Duodenal mucosa (tissue), 2 donors: ENCODE data around the gene SLC25A21.

Source experiments
- H3K27ac ChIP-seq: one replicate; pipeline ENCODE4 v1.7.0; 2013; ENCODE audit warnings: low read depth, low read length
- H3K27me3 ChIP-seq, 2 donors: one replicate each; pipeline ENCODE4 v1.7.0; 2013; ENCODE audit warnings: low read length in 2 of 2, control low read depth in 1 of 2; ENCODE audit not compliant: insufficient read depth in 2 of 2, control insufficient read depth in 1 of 2
- H3K36me3 ChIP-seq, 2 donors: one replicate each; pipeline ENCODE4 v1.7.0; 2013; ENCODE audit warnings: low read length in 2 of 2, control low read depth in 1 of 2; ENCODE audit not compliant: insufficient read depth in 2 of 2, control insufficient read depth in 1 of 2
- H3K4me1 ChIP-seq, 2 donors: one replicate each; pipeline ENCODE4 v1.7.0; 2013; ENCODE audit warnings: low read length in 2 of 2, control low read depth in 1 of 2; ENCODE audit not compliant: insufficient read depth in 2 of 2, control insufficient read depth in 1 of 2
- H3K4me3 ChIP-seq, 2 donors: one replicate each; pipeline ENCODE4 v1.7.0; 2013; ENCODE audit warnings: low read length in 2 of 2, low read depth in 1 of 2
- H3K9ac ChIP-seq, 2 donors: one replicate each; pipeline ENCODE4 v1.7.0; 2013; ENCODE audit warnings: low read length in 2 of 2, low read depth in 1 of 2
- H3K9me3 ChIP-seq, 2 donors: one replicate each; pipeline ENCODE4 v1.7.0; 2013; ENCODE audit warnings: low read length in 2 of 2, control low read depth in 1 of 2; ENCODE audit not compliant: control insufficient read depth in 1 of 2

Gene SLC25A21

GRCh38 chr14:37051680-37052079 is 120.7 kb downstream of the SLC25A21 start:
- peaks cover 0 to 4% of the 10 kb centered on the region in 2 donors for H3K9me3 ChIP-seq
- H3K4me1 ChIP-seq, result no peaks in the 10 kb centered on the region
- no peaks in the 10 kb centered on the region for H3K36me3 ChIP-seq
- H3K27ac ChIP-seq, result no peak overlapping the region
- no peak overlapping the region for H3K4me3 ChIP-seq
- no peaks in the 10 kb centered on the region for H3K27me3 ChIP-seq
- H3K9ac ChIP-seq, result no peak overlapping the region

- no peak overlapping the region for H3K27ac ChIP-seq
- no peaks in the 10 kb centered on the region for H3K36me3 ChIP-seq
- H3K9ac ChIP-seq, result no peak overlapping the region
- no peaks in the 10 kb centered on the region for H3K4me1 ChIP-seq
- no peak overlapping the region for H3K4me3 ChIP-seq
- H3K27me3 ChIP-seq, result no peaks in the 10 kb centered on the region
- H3K9me3 ChIP-seq, result peaks cover 0 to 4% of the 10 kb centered on the region in 2 donors
Measured at GRCh38 chr14:37051153-37051552, 121.3 kb downstream of the SLC25A21 start.

GRCh38 chr14:37048666-37049071 is 123.7 kb downstream of the SLC25A21 start:
- Histone ChIP-seq H3K27me3 (no peaks in the 10 kb centered on the region), H3K9me3 (no peaks in the 10 kb centered on the region), H3K9ac (no peak overlapping the region), H3K36me3 (no peaks in the 10 kb centered on the region), H3K27ac (no peak overlapping the region), H3K4me3 (no peak overlapping the region), H3K4me1 (no peaks in the 10 kb centered on the region)

- no peak overlapping the region for H3K4me3 ChIP-seq
- no peak overlapping the region for H3K27ac ChIP-seq
- H3K27me3 ChIP-seq, result no peaks in the 10 kb centered on the region
- no peaks in the 10 kb centered on the region for H3K36me3 ChIP-seq
- H3K9ac ChIP-seq, result no peak overlapping the region
- no peaks in the 10 kb centered on the region for H3K4me1 ChIP-seq
- H3K9me3 ChIP-seq, result no peaks in the 10 kb centered on the region
Measured at GRCh38 chr14:37047996-37048395, 124.4 kb downstream of the SLC25A21 start.

- no peaks in the 10 kb centered on the region for H3K27me3 ChIP-seq
- no peaks in the 10 kb centered on the region for H3K9me3 ChIP-seq
- H3K9ac ChIP-seq, result no peak overlapping the region
- no peaks in the 10 kb centered on the region for H3K4me1 ChIP-seq
- no peak overlapping the region for H3K27ac ChIP-seq
- no peak overlapping the region for H3K4me3 ChIP-seq
- no peaks in the 10 kb centered on the region for H3K36me3 ChIP-seq
Measured at GRCh38 chr14:37047226-37047625, 125.2 kb downstream of the SLC25A21 start.

GRCh38 chr14:37046815-37047214 is 125.6 kb downstream of the SLC25A21 start:
- Histone ChIP-seq H3K27ac (no peak overlapping the region), H3K9me3 (no peaks in the 10 kb centered on the region), H3K36me3 (no peaks in the 10 kb centered on the region), H3K4me1 (no peaks in the 10 kb centered on the region), H3K9ac (no peak overlapping the region), H3K4me3 (no peak overlapping the region), H3K27me3 (no peaks in the 10 kb centered on the region)

- no peaks in the 10 kb centered on the region for H3K36me3 ChIP-seq
- no peak overlapping the region for H3K27ac ChIP-seq
- no peak overlapping the region for H3K4me3 ChIP-seq
- H3K4me1 ChIP-seq, result no peaks in the 10 kb centered on the region
- no peak overlapping the region for H3K9ac ChIP-seq
- no peaks in the 10 kb centered on the region for H3K9me3 ChIP-seq
- H3K27me3 ChIP-seq, result no peaks in the 10 kb centered on the region
Measured at GRCh38 chr14:37045340-37046061, 126.9 kb downstream of the SLC25A21 start.

- Histone ChIP-seq H3K9ac (no peak overlapping the region), H3K27me3 (no peaks in the 10 kb centered on the region), H3K4me3 (no peak overlapping the region), H3K9me3 (no peaks in the 10 kb centered on the region), H3K4me1 (no peaks in the 10 kb centered on the region), H3K36me3 (no peaks in the 10 kb centered on the region), H3K27ac (no peak overlapping the region)
Measured at GRCh38 chr14:37037636-37038387, 134.6 kb downstream of the SLC25A21 start.

GRCh38 chr14:37036669-37037341 is 135.6 kb downstream of the SLC25A21 start:
- no peaks in the 10 kb centered on the region for H3K27me3 ChIP-seq
- H3K9ac ChIP-seq, result no peak overlapping the region
- H3K9me3 ChIP-seq, result no peaks in the 10 kb centered on the region
- H3K36me3 ChIP-seq, result no peaks in the 10 kb centered on the region
- H3K4me3 ChIP-seq, result no peak overlapping the region
- no peak overlapping the region for H3K27ac ChIP-seq
- no peaks in the 10 kb centered on the region for H3K4me1 ChIP-seq

GRCh38 chr14:37035401-37035800 is 137.0 kb downstream of the SLC25A21 start:
- Histone ChIP-seq H3K27me3 (no peaks in the 10 kb centered on the region), H3K9me3 (no peaks in the 10 kb centered on the region), H3K4me1 (no peaks in the 10 kb centered on the region), H3K36me3 (no peaks in the 10 kb centered on the region), H3K27ac (no peak overlapping the region), H3K9ac (no peak overlapping the region), H3K4me3 (no peak overlapping the region)
